Stomach (tissue), 9 donors: ENCODE data around the gene TXNDC11. TPM values are rescaled to one million over a fixed set of nuclear protein-coding genes. Genes with fewer than 3 reads are reported as not detected.

Source experiments
- DNase-seq, 2 donors: peaks; one replicate each; pipeline versions ENCODE4 v3.0.0 to v3.0.0-alpha.2; 2013 to 2019
- H3K27ac ChIP-seq, 5 donors: fragments of 200-600 bp in 4 of 5; sonication (generic) in 4 of 5; one replicate each; pipeline ENCODE4 v1.5.1; 2013 to 2019; ENCODE audit warnings: mild to moderate bottlenecking in 1 of 5, moderate library complexity in 1 of 5
- H3K27me3 ChIP-seq, 3 donors: fragments of 200-600 bp; sonication (generic); one replicate each; pipeline ENCODE4 v1.5.1; 2017 to 2019; ENCODE audit warnings: mixed run types in 1 of 3
- H3K36me3 ChIP-seq, 4 donors: fragments of 200-600 bp; sonication (generic); 1 replicate in 3 of 4; 2 replicates in 1 of 4; pipeline ENCODE4 v1.5.1; 2016 to 2019
- H3K4me1 ChIP-seq, 4 donors: fragments of 200-600 bp; sonication (generic); one replicate each; pipeline ENCODE4 v1.5.1; 2016 to 2019
- H3K4me3 ChIP-seq, 4 donors: fragments of 200-600 bp; sonication (generic) in 3 of 4; one replicate each; pipeline ENCODE4 v1.5.1; 2016 to 2019; ENCODE audit warnings: mild to moderate bottlenecking in 1 of 4
- H3K9me3 ChIP-seq, 4 donors: fragments of 200-600 bp; sonication (generic); one replicate each; pipeline ENCODE4 v1.5.1; 2016 to 2019
- EP300 ChIP-seq: sonication (generic); formaldehyde crosslinking; IDR thresholded peaks from one replicate; pipeline ENCODE4 v1.6.1; 2017; ENCODE audit warnings: antibody characterized with exemption
- POLR2A ChIP-seq, 4 donors: fragments of 450-650 bp; IDR thresholded peaks; one replicate each; pipeline ENCODE4 v1.6.1; 2016; ENCODE audit warnings: antibody characterized with exemption in 4 of 4, control low read depth in 2 of 4, mild to moderate bottlenecking in 1 of 4, moderate library complexity in 1 of 4
- POLR2AphosphoS5 ChIP-seq, 3 donors: sonication (generic); formaldehyde crosslinking; IDR thresholded peaks; one replicate each; pipeline ENCODE4 v1.6.1; 2016; ENCODE audit warnings: antibody characterized with exemption in 3 of 3
- WGBS, 5 donors: extraction: QIAGEN DNeasy Blood & Tissue Kit in 3 of 5; methylation state at CpG; one replicate each; pipeline versions ENCODE4 v1.1.5 to v1.1.7; 2013 to 2018; 5-methylcytosine and 5-hydroxymethylcytosine counted together
- intact Hi-C: fragments of 100-400 bp; cut with DNase I; formaldehyde crosslinking; loops from one replicate; pipeline ENCODE4 v1.15.1; 2023; ENCODE audit warnings: low total_unique reads
- polyA plus RNA-seq, 3 donors: library from polyadenylated mRNA; stranded (reverse); fragments of 200-250 nt; gene quantifications; one replicate each; pipeline ENCODE4 v1.2.3, GENCODE V29; 2013
- total RNA-seq, 5 donors: library from RNA; depleted of rRNA; stranded (reverse); fragments of >200 nt; gene quantifications; one replicate each; pipeline versions ENCODE4 v1.1.0 to v1.2.3, GENCODE V29; 2014 to 2016
- TF ChIP-seq, protein P1 (sequence below), 7 experiments: fragments of 450-650 bp in 4 of 7; fragments of 200-600 bp in 3 of 7; sonication (generic) in 3 of 7; IDR thresholded peaks; one replicate each; pipeline ENCODE4 v1.5.1; 2016 to 2019; ENCODE audit warnings: antibody characterized with exemption in 7 of 7, control low read depth in 2 of 7, mild to moderate bottlenecking in 1 of 7
- donor health status: healthy with polysubstance abuse.
- donor health status: Bipolar disorder and iron deficiency.
- donor health status: healthy.

TXNDC11 gene
- total and polyA plus RNA-seq, 8 donors = 24.1 to 72.9 (median 42.1) TPM

DNA sequence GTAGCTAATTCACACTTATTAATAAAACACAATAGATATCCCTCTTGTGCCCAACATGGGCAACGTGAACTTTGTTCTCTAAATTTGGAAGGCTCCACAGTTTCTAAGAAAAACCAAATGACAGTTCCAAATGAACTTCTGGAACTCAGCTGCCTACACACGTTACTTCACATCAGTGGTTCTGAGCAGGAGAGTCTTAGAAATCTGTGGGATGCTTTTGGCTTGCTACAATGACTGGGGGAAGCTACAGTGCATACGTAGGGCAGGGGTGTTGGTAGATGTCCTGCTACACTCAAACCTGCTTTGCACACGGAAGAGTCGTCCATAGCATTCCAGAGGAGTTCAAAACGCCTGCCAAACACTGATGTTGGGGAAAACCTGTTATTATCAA is 8.0 kb downstream of the TXNDC11 start:
- Histone ChIP-seq H3K27me3 (no peaks in the 10 kb centered on the region), H3K27ac (peak overlapping the region in 3 of 5 donors; percentile 25 to 73 (median 44)), H3K4me1 (peaks cover 67 to 100% (median 90%) of the 10 kb centered on the region in 4 donors), H3K36me3 (peaks cover 47 to 77% (median 72%) of the 10 kb centered on the region in 4 donors), H3K9me3 (no peaks in the 10 kb centered on the region), H3K4me3 (no peak overlapping the region)
- no peak for DNase-seq
- intact Hi-C loops = no loop called here
- TF ChIP-seq EP300 (no peak), POLR2AphosphoS5 (IDR thresholded peaks at IDR 0.05) (no peak), POLR2A (IDR thresholded peaks at IDR 0.05) (no peak)
- TF ChIP-seq, protein P1, sequence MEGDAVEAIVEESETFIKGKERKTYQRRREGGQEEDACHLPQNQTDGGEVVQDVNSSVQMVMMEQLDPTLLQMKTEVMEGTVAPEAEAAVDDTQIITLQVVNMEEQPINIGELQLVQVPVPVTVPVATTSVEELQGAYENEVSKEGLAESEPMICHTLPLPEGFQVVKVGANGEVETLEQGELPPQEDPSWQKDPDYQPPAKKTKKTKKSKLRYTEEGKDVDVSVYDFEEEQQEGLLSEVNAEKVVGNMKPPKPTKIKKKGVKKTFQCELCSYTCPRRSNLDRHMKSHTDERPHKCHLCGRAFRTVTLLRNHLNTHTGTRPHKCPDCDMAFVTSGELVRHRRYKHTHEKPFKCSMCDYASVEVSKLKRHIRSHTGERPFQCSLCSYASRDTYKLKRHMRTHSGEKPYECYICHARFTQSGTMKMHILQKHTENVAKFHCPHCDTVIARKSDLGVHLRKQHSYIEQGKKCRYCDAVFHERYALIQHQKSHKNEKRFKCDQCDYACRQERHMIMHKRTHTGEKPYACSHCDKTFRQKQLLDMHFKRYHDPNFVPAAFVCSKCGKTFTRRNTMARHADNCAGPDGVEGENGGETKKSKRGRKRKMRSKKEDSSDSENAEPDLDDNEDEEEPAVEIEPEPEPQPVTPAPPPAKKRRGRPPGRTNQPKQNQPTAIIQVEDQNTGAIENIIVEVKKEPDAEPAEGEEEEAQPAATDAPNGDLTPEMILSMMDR (IDR thresholded peaks at IDR 0.05) = no peak
- 29 to 42% (median 32%) methylated on average over 6 of the region's 6 CpGs for WGBS, 5 donors

DNA sequence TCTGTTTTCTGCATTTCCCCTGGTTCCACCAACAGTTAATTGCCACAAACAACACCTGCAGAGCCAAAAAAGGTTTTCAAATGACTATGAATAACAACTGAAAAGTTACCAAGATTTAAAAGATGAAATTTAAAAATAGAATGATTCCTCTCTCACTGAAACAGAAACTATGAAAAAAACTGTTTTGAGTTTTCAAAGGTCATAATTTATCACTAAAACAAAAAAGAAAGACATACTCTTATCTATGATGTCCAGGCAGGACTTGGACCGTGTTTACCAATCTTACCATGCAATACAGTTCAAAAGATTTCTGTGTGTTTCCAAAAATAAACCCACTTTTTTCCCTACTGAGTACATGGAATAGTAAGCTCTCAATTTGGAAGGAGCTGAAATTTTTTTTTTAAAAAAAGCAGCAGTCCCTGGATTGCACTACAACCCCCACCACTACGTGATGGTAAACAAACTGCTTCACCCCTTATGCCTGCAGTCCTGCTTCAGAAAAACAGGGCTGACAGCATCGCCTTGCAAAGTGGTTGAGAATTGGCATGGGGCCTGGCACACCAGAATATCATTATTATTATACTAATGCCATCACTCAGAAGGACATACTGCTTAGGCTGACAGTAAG is 8.5 kb downstream of the TXNDC11 start:
- H3K27me3 ChIP-seq = no peaks in the 10 kb centered on the region
- WGBS, 5 donors = 16 to 37% (median 24%) methylated on average over 3 of the region's 3 CpGs
- intact Hi-C loops = no loop called here
- peaks cover 64 to 100% (median 87%) of the 10 kb centered on the region in 4 donors for H3K4me1 ChIP-seq
- no peak overlapping the region for H3K4me3 ChIP-seq
- DNase-seq = no peak
- H3K36me3 ChIP-seq = peaks cover 47 to 82% (median 77%) of the 10 kb centered on the region in 4 donors
- peak overlapping the region in 3 of 5 donors; percentile 25 to 73 (median 62) for H3K27ac ChIP-seq
- TF ChIP-seq, protein P1 (IDR thresholded peaks at IDR 0.05) = no peak
- TF ChIP-seq POLR2AphosphoS5 (IDR thresholded peaks at IDR 0.05) = no peak
- TF ChIP-seq EP300 = no peak
- no peak for TF ChIP-seq POLR2A (IDR thresholded peaks at IDR 0.05)
- no peaks in the 10 kb centered on the region for H3K9me3 ChIP-seq

DNA sequence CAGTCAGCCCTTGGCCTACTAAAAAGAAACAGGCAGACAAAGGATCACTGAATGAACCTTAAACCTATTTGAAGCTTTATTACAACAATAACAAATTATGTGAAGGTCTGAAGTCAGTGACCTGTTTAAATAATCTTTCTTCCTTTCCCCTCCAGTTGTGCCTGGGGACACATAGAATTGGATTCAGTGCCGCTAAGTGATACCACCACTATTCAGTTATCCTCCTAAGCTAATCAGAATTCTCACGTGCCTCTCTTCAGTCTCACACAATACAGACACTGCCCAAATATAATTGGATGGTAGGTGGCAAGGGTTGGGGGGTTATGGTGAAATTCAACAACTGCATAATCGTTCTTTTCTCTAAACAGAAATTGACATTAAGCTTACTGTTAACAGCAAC is 11.4 kb downstream of the TXNDC11 start:
- no peak for DNase-seq
- Histone ChIP-seq H3K27ac (peak overlapping the region in 2 of 5 donors; percentile 38 to 52), H3K4me1 (peaks cover 51 to 97% (median 74%) of the 10 kb centered on the region in 4 donors), H3K4me3 (no peak overlapping the region), H3K9me3 (no peaks in the 10 kb centered on the region), H3K36me3 (peaks cover 42 to 88% (median 84%) of the 10 kb centered on the region in 4 donors), H3K27me3 (no peaks in the 10 kb centered on the region)
- 51 to 60% (median 54%) methylated on average over 3 of the region's 3 CpGs for WGBS, 5 donors
- intact Hi-C loops = no loop called here
- TF ChIP-seq POLR2AphosphoS5 (IDR thresholded peaks at IDR 0.05) (no peak), EP300 (no peak), POLR2A (IDR thresholded peaks at IDR 0.05) (no peak)
- TF ChIP-seq, protein P1 (IDR thresholded peaks at IDR 0.05) = no peak

DNA sequence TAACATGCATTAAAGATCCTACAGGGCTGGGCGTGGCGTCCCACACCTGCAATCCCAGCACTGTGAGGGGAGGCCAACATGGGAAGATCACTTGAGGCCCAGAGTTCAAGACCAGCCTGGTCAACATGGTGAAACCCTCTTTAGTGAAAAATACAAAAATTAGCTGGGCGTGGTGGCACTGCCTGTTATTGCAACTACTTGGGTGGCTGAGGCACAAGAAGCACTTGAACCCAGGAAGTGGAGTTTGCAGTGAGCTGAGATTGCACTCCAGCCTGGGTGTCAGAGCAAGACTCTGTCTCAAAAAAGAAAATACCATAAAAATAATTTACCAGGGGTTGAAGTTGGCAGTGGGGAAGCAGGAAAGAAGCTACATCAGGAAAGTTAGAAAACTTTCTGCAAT is 12.9 kb downstream of the TXNDC11 start:
- Histone ChIP-seq H3K4me1 (peaks cover 58 to 97% (median 77%) of the 10 kb centered on the region in 4 donors), H3K9me3 (no peaks in the 10 kb centered on the region), H3K36me3 (peaks cover 42 to 88% (median 80%) of the 10 kb centered on the region in 4 donors), H3K4me3 (no peak overlapping the region), H3K27ac (peak overlapping the region in 1 of 5 donors; percentile 38), H3K27me3 (no peaks in the 10 kb centered on the region)
- WGBS, 5 donors = 93 to 100% (median 97%) methylated on average over 3 of the region's 3 CpGs
- TF ChIP-seq, protein P1 (IDR thresholded peaks at IDR 0.05) = no peak
- TF ChIP-seq EP300 = no peak
- no peak for TF ChIP-seq POLR2AphosphoS5 (IDR thresholded peaks at IDR 0.05)
- TF ChIP-seq POLR2A (IDR thresholded peaks at IDR 0.05) = no peak
- intact Hi-C loops = no loop called here
- DNase-seq = no peak
